Measurements from ENCODE around the gene MXRA8.
"Not testable (repeated sequence)": the region's sequence is repeated elsewhere in the genome, so short reads cannot be mapped to it uniquely, and the experiment has no call there.

MXRA8 gene

DNA sequence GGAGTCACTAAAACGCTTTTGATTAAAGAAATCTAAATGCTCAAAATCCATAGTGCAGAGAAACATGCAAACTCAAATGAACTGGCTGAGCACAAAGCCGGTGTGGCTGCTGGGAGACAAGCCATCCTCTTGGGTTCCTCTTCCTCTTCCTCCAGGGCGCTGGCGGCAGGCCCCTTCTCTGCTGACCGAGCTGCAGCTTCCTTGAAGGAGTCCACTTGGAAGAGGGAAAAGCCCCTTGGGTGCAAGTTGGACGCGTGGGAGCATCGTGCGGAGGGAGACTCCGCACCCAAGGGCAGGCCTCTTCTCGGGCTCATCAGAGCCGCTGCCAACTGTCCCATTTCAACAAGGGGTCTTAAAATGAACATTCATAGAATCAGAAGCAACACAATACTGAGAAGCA, 32.9 kb upstream of the MXRA8 start:
- no peak for DNase-seq

DNA sequence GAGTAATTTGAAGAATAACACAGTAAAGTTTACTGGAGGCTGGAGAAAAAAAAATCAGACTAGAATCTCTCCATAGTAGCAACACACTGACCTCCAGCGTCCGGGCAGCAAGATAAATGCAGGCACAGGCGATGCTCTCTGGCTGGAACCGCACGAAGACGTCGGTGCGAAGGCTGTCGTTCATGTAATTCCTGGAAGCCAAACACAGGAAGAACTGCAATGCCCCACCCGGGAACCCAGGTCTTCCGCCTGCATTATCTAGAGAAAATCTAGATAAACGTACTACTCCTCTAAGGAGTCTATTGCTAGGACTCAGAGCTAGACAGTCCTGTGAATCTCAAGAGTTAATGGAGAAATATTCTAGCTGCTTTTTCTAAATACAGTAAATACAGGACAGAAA, 32.3 kb upstream of the MXRA8 start:
- no peak for DNase-seq

DNA sequence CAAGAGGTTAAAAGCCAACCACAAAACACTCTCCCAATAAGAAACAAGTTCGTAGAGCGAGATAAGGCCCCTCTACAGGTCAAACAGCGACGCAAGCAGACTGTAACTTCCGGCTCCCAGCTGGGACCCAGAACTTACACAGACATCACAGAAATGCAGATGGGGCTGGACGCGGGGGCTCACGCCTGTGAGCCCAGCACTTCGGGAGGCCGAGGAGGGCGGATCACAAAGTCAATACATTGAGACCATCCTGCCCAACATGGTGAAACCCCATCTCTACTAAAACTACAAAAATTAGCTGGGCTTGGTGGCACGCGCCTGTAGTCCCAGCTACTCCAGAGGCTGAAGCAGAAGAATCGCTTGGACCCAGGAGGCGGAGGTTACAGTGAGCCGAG, 29.7 kb upstream of the MXRA8 start:
- DNase-seq = no peak

DNA sequence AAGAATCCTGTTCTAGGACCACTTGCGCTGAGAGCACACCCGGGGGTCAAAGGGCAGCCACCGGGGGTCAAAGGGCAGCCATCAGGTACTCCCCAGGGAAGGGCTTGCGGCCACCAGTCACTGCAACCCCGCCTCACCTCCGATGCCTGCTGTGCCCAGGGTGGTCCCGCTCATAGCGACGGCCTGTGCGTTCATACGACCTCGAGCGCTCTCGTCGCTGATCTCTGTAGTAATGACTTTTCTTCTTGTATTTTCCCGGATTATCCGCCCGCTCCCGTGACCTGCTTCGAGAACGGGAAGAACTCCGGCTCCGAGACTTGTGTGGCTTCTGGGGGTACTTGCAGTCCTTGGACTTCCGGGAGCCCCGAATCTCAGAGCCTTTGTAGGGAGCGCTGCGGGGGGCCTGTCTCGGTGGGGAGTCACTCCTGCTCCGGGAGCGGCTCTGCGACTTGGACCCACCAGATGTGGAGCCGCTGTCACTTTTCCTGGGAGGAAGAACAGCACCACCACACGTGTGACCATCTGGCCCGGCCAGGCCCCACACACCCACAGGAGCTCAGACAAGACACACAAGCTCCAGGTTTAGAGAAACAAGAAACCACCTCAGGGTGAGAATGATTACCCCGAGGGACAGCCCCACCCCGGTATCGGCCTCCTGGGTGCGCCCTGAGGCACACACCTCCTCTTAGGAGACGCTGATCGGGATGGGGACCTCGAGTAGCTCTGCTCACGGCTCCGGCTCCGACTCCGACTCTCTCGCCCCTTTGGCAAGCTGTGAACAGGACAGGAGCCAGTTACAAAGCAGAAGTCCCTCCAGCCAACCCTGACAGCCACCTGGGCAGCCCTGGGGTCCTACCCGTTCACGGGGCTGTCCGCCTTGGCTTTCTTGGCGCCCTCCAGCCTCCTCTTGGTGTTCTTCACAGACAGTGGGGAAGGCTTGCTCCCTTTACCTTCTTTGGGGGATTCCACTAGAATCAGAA, 29.0 kb upstream of the MXRA8 start:
- no peak for DNase-seq

DNA sequence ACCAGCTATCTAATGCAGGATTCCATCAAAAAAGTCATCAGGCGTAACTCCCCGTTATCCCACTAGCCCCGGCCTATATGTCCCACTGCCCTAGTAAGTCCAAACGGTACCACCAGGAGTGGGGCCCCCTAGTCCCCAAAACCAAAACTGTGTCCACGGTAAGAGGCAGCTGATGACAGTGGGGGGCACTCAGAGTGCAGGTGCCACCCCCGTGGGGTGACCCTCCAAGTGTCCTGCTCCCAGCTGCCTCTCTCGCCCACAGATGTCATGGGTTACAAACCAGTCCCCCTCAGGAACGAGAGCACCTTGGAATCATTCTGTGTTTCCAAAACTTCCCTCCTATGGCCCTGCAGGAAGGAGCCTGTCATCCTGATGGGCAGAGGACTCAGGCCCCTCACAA, 27.6 kb upstream of the MXRA8 start:
- DNase-seq = no peak

DNA sequence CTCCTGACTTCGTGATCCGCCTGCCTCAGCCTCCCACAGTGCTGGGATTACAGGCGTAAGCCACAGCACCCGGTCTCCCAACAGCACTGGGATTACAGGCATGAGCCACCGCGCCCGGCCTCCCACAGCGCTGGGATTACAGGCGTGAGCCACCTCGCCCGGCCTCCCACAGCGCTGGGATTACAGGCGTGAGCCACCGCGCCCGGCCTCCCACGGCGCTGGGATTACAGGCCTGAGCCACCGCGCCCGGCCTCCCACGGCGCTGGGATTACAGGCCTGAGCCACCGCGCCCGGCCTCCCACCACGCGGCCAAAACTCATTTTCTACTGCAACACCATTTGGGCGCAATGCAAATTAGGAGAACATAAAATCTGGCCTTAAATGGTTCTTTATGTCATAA, 27.0 kb upstream of the MXRA8 start:
- DNase-seq = not testable (repeated sequence)

DNA sequence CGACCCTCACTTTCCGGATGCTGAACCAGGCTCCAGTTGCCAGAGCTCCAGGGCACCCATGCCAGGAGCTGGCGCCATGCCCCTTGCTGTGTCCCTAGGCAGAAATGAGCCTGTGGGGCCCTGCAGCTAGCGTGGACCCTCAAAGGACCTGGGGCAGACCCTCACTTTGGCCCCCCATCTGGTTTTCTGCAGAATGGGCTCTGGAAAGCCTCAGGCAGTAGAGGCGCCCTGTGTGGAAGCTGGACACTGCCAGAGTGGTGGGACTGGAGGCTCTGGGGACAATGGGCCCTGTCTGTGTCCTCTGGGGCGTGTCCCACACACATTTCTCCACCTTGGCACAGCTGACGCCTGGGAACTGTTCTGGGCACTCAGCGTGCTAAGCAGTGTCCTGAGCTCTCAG, 22.9 kb upstream of the MXRA8 start:
- DNase-seq = no peak

DNA sequence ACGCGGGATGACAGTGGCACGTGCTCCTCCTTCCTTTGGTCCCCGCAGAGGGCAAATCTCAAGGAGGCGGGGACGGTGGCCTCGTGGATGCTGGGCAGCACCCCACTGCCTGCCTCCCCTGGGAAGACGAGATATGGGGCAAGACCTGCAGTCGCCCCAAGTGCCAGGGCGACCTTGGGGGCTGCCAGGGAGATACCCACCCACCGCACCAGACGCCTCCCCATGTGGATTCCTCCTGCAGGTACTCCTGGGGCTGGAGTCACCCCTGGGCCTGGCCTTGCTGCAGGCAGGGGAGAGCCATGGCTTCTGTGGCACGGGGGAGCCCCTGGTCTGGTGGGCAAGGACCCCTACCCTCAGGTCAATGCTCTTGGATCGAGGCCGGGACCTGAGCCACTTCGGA, 22.5 kb upstream of the MXRA8 start:
- no peak for DNase-seq

DNA sequence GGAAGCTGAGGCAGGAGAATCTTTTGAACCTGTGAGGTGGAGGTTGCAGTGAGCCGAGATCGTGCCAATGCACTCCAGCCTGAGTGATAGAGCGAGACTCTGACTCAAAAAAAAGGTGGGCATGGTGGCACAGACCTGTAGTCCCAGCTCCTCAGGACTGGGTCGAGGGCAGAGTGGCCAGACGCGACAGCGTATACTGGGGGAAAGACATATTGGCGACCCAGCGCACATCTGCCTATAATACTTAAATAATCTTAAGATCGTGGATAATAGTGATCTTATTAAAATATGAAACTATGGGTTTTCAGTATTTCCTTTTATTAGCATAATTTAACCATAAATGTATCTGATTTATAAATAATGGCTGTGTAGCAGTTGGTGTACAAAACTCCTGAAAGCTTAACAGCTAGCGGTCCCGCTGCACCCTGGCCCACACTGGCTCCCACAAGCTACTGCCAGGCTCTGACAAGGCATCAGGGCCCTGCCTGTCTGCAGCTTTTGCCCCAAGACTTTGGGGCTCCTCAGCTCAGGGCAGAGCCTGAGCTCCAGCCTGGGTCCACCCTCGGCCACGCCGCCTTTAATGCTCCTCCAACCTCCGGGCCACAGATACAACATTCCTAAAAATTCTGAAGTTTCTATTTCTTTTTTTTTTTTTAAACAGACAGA, 19.3 kb upstream of the MXRA8 start:
- DNase-seq = no peak

DNA sequence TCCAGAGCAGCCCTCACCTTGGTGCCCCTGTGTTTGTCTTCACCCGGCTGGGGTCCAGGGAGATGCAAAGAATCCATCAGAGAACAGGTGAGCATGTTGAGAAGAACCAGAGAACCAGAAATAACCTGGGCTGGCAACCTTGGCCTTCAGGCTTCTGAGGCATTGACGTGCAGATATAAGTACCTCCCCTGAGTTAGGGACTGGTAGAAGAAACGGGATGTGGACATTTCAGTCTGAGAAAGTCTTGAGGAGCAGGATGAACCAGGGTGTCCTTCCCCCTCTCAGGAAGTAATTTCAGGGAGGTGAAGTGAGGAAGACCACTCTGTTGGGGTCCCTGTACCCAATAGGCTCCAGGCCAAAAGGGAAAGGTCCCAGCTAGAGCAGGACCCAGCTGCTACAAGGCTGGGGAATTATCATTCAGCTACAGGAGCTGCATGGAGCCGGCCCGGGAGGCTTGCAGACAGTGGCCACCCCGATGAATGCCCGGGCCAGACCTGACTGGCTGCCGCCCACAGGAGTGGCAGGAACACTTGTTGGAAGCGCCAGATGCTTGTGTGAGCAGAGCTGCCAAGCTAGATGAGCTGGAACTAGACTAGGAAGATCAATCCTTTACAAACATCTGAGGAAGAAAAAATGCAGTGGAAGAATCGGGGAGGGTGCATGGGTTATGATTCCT, 18.3 kb upstream of the MXRA8 start:
- no peak for DNase-seq

DNA sequence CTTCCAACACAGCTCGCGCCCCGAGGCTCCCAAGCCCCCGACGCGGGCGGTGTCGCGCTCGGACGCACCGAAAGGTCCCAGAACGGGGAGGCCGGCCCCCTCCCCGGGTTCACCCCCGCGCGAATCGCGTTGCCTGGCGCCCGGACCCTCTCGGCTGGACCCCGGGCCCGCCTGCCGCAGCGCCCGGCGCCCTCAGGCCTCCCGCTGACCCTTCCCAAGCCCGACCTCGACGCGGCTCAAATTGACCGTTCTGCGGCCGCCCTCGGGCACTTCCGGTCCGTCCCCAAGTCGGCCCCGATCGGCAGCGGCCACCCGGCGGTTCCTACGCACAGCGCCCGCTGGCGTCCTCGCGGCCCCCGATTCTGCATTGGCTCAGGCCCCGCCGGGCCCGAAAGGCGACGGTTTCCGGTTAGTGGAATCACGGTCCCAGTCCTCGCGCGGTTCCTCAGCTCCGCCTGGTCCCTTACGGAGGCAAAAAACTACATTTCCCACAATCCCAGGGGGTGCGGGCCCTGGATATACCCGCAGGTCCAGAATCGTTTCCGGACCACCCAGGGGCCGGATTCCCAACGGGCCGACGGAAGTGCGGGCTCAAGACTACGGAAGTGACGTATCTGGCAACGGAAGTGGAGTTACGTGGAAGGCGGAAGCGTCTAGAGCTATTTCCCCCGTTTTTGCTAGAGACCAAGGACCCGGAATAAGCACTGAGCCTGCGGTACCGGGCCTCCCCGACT, 16.7 kb upstream of the MXRA8 start, which contains the start of gene AURKAIP1:
Gene AURKAIP1 (minus strand): TSS at position 279 of the 734 bp plus-strand sequence. CDS start 451 bp downstream, outside the sequence.
- DNase-seq = peak; percentile 99

DNA sequence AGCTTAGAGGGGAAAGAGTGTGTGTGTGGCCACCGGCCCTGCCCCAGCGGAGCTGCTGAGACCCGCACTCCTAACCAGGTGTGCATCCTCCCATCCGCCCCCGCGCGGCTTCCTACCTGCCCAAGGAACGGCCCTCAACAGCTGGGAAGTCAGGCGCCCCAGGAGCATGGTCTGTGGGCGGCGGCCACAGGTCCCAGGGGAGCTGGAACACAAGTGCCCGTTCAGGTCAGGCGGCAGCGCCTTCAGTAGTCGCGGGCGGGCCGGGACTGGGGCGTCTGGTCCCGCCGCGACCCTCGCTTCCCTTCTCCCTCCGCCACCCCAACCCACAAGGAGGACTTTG, 16.2 kb upstream of the MXRA8 start:
- DNase-seq = no peak

DNA sequence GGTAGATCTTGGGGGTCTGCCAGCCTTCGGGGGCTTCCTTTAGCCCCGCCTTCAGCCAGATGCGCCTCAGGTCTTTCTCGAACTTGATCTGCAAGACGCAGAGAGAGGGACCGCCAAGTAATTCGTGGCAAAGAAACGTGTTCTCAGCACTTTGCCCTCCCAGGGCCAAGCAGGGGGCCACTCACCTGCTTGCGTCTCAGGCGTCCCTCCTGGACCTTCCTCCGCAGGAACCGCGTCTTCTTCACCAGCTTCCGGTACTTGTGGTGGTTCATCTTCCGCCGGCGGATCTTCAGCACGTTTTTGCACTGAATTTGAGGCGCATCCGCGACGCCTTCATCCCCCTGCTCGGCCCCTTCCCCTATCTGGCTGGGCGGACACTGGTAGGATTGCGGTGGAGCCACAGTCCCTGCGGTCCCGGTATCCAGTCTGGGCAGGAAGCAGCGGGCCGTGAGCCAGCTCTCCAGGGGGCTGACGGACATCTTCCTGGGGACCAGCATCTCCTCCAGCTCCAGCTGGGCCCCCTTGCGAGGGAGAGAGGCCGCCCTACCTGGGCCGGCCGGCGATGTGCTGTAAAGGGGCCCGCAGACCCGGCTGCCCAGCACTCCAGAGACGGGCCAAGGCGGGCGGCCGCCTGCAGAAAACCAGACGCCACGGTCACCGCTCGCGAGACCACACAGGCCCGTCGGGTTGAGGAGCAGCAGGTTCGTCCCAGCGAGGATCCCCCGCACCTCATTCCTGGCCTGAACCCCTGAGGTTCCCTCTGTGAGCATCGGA, 15.6 kb upstream of the MXRA8 start:
- no peak for DNase-seq

DNA sequence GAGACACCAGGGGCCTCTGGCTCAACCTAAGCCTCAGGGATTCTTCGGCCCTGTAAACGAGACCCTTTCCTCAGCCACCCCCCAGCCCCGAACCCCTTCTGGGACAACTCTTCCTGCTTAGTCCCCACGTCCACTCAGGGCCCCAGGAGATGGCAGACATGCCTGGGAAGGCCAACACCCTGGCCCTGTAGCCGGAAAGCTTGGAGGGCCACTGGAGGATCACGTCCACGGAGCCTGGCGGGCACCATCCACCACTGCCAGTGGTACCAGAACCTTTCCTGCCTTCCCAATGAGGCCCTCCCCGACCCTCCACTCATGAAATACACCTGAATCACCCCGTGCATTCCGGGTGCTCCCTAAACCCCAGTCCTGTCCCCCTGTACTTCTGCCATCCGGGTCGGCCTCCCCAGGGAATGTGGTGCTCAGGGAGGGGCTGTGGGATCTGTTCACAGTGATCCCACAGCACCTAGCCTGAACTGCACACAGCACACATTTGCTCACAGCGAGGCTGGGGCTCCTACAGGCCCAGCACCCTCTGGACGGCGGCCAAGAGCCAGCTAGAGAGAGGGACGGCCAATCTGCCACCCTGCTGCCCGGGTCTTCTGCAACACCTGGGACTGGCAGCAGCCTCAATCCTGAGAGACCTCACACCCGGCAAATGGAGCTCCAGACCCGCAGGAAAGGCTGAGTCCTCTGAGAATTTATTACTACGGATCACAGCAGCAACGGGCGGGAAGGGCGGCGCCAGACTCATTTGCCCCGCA, 14.9 kb upstream of the MXRA8 start:
- DNase-seq = no peak

DNA sequence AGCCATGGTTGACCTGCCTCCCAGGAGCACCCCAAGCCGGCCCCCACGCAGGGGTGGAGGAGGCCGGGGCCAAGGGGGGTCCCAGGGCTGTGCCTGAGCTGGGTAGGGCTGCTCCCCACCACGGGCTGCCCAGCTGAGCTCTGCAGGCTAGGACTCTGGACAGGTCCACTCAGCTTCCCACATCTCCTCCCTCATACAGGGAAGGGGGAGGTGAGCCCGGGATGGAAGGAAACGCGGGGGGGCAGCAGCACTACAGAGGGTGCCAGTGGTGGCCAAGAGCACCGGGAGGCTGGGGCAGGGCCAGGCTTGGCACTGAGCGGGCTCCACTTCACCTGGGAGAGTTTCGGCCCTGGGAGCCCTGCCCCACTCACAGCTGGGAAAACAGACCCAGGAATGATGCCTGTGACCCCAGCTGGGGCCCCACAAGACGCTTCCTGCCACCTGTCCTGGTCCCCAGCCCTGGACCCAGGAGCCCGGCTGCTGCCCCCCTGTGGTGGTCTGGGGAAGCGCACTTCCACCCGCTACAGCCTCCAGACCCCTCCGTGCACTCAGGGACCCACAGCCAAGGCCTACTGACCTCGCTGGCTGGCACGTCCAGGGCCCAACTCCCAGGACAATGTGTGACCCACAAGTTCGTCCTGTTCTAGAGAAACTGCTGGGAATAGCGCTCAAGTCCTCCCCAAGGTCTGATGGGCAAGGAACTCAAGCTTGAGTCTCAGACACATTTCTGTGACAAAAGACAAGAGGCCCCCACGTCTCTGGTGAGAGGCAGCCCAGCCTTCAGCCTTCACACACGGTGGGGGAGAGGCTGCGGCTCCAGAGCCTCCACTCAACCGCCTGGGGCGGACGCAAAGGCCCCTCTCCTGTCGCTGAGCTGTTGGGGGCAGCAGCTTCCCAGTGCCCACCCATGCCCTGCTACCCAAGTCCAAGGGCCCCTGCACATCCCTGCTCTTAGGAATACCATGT, 13.7 kb upstream of the MXRA8 start:
- DNase-seq = peak; percentile 47

DNA sequence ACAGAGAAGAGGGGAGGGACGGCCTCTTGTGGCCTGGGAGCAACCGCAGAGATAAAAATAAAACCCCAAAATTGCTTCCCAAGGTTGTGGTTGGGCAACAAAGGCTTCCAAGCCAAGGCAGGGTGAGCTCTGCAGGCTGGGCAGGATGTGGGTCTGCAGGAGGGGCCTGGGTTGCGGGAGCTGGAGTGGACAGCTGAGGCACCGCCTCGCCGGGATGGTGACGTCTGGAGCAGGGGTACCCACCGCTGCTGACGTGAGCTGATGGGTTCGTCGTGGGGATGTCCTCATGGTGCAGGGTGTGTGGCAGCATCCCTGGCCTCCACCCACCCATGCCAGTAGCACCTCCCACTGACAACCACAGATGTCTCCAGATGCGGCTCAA, 13.0 kb upstream of the MXRA8 start:
- DNase-seq = peak; percentile 58

DNA sequence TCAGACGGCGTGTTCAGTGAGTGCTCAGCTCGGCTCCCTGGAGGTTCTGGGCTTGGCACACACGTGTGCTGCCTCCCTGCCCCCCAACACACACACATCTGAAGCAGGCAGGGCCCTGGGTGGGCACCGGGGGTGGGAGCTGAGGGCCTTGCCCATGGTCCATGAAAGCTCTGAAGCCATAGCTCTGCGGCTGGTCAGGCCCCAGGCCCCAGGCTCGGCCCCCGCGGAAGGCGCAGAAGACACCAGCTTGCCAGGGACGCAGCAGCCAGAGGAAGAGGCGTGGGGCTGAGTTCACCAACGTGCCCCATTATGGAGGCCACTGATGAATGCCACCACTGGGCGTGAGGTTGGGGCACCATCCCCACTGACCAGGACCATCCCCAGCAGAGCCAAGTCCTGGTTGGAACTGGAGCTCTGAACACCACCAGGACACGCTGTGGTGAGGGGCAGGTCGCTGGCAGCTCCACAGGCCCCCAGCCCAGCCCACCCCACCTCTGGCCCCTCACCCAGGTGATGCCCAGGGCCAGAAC, 12.5 kb upstream of the MXRA8 start:
- no peak for DNase-seq

DNA sequence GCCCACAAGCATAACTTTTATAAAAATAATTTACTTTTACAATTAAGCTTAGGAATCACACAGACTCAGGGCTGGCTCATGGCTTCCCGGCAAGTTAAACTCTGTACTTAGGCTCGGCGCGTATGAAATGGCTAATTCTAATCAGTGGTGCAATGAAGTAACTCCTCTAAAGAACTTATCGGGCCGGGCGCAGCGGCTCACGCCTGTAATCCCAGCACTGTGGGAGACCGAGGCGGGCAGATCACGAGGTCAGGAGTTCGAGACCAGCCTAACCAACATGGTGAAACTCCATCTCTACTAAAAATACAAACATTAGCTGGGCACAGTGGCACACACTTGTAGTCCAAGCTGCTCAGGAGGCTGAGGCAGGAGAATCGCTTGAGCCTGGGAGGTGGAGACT, 11.7 kb upstream of the MXRA8 start:
- DNase-seq = not testable (repeated sequence)

DNA sequence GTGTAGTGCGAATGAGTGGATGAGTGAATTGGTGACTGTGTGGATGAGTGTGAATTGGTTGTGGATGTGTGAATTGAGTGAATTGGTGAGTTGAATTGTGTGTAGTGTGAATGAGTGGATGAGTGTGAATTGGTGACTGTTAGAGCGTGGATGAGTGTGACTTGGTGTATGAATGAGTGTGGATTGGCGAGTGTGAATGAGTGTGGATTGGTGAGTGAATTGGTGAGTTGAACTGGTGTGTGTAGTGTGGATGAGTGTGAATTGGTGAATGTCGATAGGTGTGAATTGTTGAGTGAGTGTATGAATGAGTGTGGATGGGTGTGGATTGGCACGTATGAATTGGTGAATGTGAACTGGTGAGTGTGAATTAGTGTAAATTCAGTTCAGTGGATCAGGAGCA, 9.0 kb upstream of the MXRA8 start:
- DNase-seq = no peak

DNA sequence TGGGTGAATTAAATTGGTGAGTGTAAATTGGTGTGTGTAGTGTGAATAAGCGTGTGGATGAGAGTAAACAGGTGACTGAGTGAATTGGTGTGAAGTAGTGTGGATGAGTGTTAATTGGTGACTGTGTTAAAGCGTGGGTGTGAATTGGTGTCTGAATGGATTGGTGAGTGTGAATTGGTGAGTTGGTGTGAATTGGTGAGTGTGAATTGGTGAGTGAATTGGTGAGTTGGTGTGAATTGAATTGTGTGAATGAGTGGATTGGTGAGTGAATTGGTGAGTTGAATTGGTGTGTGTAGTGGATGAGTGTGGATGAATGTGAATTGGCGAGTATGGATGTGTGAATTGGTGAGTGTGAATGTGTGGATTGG, 8.3 kb upstream of the MXRA8 start:
- DNase-seq = no peak

All from GDM1 (cell line).